Testis (tissue), 3 donors: ENCODE measurements around the gene F5. TPM values are rescaled to one million over a fixed set of nuclear protein-coding genes. Genes with fewer than 3 reads are reported as not detected.

Experiments used
- DNase-seq: peaks from one replicate; pipeline ENCODE4 v3.0.0-alpha.2; 2019
- H3K27ac ChIP-seq, 2 donors: fragments of 200-600 bp; sonication (generic); one replicate each; pipeline ENCODE4 v1.5.1; 2019
- H3K27me3 ChIP-seq: fragments of 200-600 bp; sonication (generic); one replicate; pipeline ENCODE4 v1.5.1; 2019
- H3K36me3 ChIP-seq: fragments of 200-600 bp; sonication (generic); one replicate; pipeline ENCODE4 v1.5.1; 2017; ENCODE audit warnings: low read depth; ENCODE audit errors: missing control alignments
- H3K4me1 ChIP-seq: fragments of 200-600 bp; sonication (generic); one replicate; pipeline ENCODE4 v1.5.1; 2019
- H3K4me3 ChIP-seq, 2 donors: fragments of 200-600 bp; sonication (generic); one replicate each; pipeline ENCODE4 v1.5.1; 2017 to 2019
- H3K9me3 ChIP-seq: fragments of 200-600 bp; sonication (generic); one replicate; pipeline ENCODE4 v1.5.1; 2017
- POLR2A ChIP-seq: fragments of 450-650 bp; IDR thresholded peaks from one replicate; pipeline ENCODE4 v1.6.1; 2017; ENCODE audit warnings: antibody characterized with exemption, mild to moderate bottlenecking, moderate library complexity
- WGBS, 2 donors: methylation state at CpG; one replicate each; pipeline ENCODE4 v1.1.5; 2018; 5-methylcytosine and 5-hydroxymethylcytosine counted together
- intact Hi-C: fragments of 100-400 bp; cut with DNase I; formaldehyde crosslinking; loops from one replicate; pipeline ENCODE4 v1.15.1; 2023; ENCODE audit warnings: low total_unique reads
- polyA plus RNA-seq: library from polyadenylated mRNA; stranded (reverse); fragments of 350-450 nt; fragmentation: Illumina TruSeq; extraction: RNeasy Lipid Tissue Mini Kit (QIAGEN cat#74804); gene quantifications from one replicate; pipeline ENCODE4 v1.2.3, GENCODE V29; 2014; ENCODE audit warnings: low read depth, low replicate concordance; ENCODE audit not compliant: insufficient read depth
- total RNA-seq, 2 donors: library from RNA; depleted of rRNA; stranded (reverse); fragments of >200 nt; gene quantifications; one replicate each; pipeline ENCODE4 v1.2.3, GENCODE V29; 2016
- TF ChIP-seq, protein P1 (sequence below), 3 experiments: fragments of 450-650 bp in 2 of 3; fragments of 200-600 bp in 1 of 3; sonication (generic) in 1 of 3; IDR thresholded peaks; one replicate each; pipeline ENCODE4 v1.5.1; 2016 to 2019; ENCODE audit warnings: antibody characterized with exemption in 3 of 3, mild to moderate bottlenecking in 2 of 3, moderate library complexity in 1 of 3

F5 gene
- total and polyA plus RNA-seq, 3 donors from 2014 or later = 0.63 to 5.2 (median 2.0) TPM

DNA sequence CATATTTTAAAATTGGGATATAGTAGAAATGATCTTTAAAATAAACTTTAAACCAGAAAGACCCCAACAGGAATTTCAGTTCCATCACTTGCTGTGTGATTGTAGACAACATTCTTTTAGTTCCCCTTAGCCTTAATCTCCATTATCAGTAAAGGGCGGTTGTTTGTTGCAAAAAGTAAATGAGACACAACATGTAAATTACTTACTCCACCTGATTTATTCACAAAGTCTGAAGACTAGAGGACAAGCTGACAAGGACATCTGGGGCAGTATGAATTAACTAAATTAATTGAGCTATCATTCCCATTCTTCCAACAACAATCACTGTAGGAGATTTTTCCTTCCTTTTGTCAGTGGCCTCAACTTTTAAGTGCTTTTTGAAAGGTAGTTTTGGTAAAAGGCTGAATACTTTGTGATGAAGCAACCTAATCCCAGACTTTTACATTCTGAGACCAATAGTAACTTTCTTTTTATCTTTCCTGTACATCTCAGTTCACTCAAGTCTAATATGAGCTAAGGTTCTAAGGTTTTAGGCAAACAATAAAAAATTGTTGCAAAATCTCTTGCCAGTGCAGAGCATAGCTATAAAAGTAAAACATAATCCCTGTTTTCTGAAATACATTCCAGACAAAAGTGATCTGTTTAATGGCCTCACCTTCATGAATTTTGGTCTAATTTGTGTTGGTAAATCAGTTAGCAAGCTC, 106.8 kb downstream of the F5 start:
- H3K36me3 ChIP-seq = no peaks in the 10 kb centered on the region
- H3K27ac ChIP-seq = no peak overlapping the region
- H3K9me3 ChIP-seq = no peaks in the 10 kb centered on the region
- 67 to 77% methylated on average over 1 of the region's 1 CpG for WGBS, 2 donors
- H3K4me1 ChIP-seq = peaks cover 8% of the 10 kb centered on the region
- no peaks in the 10 kb centered on the region for H3K27me3 ChIP-seq
- no peak overlapping the region for H3K4me3 ChIP-seq
- no peak for DNase-seq
- no peak for TF ChIP-seq POLR2A
- TF ChIP-seq, protein P1, sequence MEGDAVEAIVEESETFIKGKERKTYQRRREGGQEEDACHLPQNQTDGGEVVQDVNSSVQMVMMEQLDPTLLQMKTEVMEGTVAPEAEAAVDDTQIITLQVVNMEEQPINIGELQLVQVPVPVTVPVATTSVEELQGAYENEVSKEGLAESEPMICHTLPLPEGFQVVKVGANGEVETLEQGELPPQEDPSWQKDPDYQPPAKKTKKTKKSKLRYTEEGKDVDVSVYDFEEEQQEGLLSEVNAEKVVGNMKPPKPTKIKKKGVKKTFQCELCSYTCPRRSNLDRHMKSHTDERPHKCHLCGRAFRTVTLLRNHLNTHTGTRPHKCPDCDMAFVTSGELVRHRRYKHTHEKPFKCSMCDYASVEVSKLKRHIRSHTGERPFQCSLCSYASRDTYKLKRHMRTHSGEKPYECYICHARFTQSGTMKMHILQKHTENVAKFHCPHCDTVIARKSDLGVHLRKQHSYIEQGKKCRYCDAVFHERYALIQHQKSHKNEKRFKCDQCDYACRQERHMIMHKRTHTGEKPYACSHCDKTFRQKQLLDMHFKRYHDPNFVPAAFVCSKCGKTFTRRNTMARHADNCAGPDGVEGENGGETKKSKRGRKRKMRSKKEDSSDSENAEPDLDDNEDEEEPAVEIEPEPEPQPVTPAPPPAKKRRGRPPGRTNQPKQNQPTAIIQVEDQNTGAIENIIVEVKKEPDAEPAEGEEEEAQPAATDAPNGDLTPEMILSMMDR (IDR thresholded peaks at IDR 0.05) = no peak
- intact Hi-C loops = no loop called here

DNA sequence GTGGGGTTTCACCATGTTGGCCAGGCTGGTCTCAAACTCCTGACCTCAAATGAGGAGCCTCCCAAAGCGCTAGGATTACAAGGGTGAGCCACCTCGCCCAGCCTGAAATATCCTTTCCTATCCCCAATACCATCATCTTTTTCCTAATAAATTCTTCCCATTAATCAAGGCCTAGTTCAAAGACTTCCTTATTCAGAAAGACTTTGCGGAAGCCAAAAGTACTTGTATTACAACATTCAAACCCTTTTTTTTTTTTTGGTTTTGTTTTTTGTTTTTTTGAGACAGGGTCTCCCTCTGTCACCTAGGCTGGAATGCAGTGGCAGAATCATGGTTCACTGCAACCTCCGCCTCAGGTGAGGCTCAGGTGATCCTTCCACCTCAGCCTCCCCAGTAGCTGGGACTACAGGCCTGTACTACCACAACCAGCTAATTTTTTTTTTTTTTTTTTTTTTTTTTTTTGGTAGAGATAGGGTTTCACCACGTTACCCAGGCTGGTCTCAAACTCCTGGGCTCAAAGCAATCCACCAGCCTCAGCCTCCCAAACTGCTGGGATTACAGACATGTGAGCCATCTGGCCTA, 108.1 kb downstream of the F5 start:
- Histone ChIP-seq H3K36me3 (no peaks in the 10 kb centered on the region), H3K4me1 (peaks cover 7% of the 10 kb centered on the region), H3K27ac (no peak overlapping the region), H3K27me3 (no peaks in the 10 kb centered on the region), H3K4me3 (no peak overlapping the region), H3K9me3 (no peaks in the 10 kb centered on the region)
- no peak for DNase-seq
- WGBS, 2 donors = 90 to 95% methylated on average over 5 of the region's 5 CpGs
- no peak for TF ChIP-seq POLR2A
- TF ChIP-seq, protein P1 (IDR thresholded peaks at IDR 0.05) = no peak
- intact Hi-C loops = no loop called here

DNA sequence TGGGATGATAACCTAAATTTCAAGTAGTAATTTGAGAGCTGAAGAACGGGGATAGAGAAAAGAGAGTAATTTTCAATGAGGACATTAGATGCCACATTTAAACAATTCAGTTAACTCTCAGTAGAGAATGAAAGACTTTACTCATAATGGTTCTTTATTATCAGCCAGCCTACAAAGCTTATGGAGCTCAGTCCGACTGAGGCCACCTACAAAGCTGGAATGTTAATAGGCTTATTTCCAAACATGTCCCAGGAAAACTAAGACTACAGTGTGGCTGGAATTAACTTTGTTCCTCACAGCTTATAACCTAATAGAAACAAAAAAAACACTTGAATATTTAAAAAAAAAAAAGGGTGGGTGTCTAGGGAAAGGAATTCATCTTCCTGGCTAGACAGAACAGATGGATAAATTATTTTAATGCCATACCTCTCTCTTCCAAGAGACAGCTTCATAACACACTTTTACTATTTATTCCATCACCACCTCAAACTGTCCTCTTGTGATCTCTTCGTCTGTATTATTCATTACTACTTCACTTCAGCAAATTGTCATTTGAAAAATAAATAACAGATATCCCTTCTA, 110.4 kb downstream of the F5 start:
- Histone ChIP-seq H3K27me3 (no peaks in the 10 kb centered on the region), H3K4me1 (no peaks in the 10 kb centered on the region), H3K4me3 (no peak overlapping the region), H3K27ac (no peak overlapping the region), H3K9me3 (no peaks in the 10 kb centered on the region), H3K36me3 (no peaks in the 10 kb centered on the region)
- intact Hi-C loops = no loop called here
- no peak for DNase-seq
- no peak for TF ChIP-seq POLR2A
- TF ChIP-seq, protein P1 (IDR thresholded peaks at IDR 0.05) = no peak
- 59 to 71% methylated on average over 3 of the region's 3 CpGs for WGBS, 2 donors

DNA sequence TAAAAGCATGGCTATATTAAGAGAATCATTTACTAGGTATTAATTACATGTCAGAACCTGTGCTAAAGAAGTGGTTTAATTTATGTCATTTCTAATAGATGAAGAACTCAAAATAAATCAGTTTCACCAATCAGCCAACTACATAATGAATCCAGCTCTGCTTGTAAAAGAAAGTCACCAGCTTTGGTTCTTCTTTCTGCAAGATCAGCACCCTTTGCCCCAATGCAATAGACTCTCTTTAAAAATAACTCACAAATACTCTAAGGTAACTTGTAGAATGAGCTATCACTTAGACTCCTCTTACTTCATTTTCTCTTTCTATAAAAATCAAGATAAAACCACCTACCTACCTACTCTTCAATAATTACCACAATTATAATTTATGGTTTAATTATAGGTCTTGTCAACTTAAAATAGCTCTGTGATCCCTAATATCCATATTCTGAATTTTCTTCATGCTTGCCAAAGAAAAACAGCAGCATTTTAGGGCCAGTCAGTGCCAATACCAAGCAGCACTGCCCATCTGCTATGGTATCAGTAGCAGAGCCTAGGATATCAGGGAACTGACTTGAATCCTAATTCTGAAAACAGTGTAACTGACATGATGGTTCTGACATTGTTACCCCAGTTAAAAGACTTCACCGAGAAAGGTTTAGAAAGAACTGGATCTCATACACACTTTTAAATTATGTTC, 111.8 kb downstream of the F5 start:
- no peaks in the 10 kb centered on the region for H3K36me3 ChIP-seq
- no peaks in the 10 kb centered on the region for H3K9me3 ChIP-seq
- no peaks in the 10 kb centered on the region for H3K4me1 ChIP-seq
- WGBS, 2 donors = 81 to 88% methylated on average over 1 of the region's 1 CpG
- DNase-seq = no peak
- intact Hi-C loops = no loop called here
- H3K27me3 ChIP-seq = no peaks in the 10 kb centered on the region
- TF ChIP-seq, protein P1 (IDR thresholded peaks at IDR 0.05) = no peak
- TF ChIP-seq POLR2A = no peak
- no peak overlapping the region for H3K27ac ChIP-seq
- no peak overlapping the region for H3K4me3 ChIP-seq
